ENCODE data around the gene DNASE1L1. TPM values are rescaled to one million over a fixed set of nuclear protein-coding genes. Genes with fewer than 3 reads are reported as not detected.

The DNASE1L1 gene
- total RNA-seq, 1 donor from 2014 or later, result 58.7 TPM

DNA sequence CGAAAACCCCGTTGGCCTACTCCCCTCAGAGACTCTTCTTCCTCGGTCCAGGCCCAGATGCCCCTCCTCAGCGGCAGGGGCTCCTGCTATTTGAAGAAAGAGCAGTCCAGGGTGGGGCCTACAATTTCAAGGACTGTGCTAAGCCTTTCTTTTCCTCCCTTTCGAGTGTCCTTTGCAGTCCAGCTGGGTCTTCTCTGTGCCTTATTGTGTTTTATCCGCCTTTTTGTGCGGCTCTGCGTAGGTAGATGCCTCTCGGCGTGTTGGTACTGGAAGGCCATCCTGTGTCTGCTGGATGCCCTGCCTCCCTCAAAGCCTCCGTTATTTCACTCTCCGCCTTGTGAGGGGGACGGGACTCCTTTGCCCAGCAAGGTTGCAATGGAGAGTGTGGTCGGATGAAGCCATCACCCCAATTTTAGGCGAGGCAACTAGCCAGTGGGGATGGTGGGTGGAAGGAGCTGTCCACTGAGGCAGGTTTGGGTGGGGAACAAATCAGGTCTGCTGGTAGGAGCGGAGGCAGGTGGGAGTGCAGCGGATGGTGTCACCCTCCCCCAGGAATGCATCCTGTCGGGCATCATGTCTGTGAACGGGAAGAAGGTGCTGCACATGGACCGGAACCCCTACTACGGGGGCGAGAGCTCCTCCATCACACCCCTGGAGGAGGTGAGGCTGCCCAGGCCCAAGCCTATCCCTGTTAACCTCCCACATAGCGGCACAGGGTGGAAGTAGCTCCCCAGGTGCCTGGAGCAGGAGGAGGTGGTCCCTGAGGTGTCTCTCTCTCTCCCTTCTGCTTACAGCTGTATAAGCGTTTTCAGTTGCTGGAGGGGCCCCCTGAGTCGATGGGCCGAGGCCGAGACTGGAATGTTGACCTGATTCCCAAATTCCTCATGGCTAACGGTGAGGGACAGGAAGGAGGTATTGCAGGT lies 29.2 kb upstream of the DNASE1L1 start:
- intact Hi-C loops (cut with micrococcal nuclease), result no loop called here
- DNase-seq (no peak), ATAC-seq (no peak)

DNA sequence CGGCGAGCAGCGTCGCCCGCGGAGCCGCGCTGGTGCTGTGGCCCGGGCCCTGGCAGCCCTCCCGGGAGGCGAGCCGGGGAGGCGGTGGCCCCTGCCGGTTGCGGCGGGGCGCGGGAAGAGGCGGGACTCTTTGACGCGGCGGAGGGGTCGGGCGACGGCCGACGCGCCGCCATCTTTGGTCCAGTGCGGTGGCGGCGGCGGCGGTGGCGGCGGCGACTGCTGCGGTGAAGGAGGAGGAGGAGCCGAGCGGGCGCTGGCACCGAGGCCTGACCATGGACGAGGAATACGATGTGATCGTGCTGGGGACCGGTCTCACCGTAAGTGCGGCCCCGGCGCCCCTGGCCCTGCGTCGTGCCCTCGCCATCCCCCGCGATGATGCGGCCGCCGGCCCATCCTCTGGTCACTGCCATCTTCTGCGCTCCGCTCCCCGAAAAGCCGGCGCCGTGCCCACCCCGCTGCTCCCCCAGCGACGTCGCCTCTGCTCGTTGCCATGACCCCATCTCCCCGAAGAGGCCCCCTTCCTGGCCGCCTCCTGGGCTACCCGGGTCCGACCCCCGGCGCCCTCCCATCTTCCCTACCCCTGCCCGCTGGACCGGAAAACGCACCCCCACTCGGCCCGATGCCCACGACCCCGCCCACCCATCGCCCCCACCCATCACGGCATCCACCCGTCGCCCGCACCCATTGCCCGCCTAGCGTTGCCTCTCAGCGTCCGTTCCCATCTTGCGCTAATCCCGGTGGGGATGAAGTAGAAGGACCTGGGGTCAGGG lies 28.1 kb upstream of the DNASE1L1 start, which contains the start of gene GDI1:
Gene GDI1, plus strand, starts transcription at position 172 of the 770 bp plus-strand sequence. Its CDS starts 101 bp downstream, at position 273.
- ATAC-seq (peak; percentile 69), DNase-seq (peak; percentile 76)
- intact Hi-C loops (cut with micrococcal nuclease), result no loop called here

DNA sequence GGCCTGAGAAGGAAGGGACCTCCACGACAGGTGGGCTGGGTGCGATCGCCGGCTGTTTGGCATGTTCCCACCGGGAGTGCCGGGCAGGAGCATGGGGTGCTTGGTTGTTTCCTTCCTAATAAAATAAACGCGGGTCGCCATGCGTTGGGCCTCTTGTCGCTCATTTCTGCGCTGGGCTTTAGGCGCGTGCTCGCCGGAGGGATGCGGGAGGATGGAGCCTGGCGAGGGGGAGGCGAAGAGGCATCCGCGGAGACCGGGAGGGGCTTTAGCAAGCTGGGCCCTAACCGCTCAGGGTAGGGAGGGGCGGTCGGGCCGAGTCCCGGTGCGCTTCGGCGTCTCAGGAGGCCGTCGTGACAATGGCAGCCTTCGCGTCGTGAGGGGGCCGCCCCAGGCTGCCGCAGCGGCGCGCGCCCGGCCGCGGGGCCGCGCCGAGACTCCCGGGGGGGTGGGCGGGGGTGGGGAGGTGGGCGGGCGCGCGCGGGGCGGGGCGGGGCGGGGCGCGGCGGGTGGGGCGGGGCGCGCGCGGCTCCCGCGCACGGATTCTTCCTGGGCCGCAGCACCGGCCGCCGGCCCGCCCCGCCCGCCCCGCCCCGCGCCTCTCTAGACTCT lies 27.4 kb upstream of the DNASE1L1 start:
- intact Hi-C loops (cut with micrococcal nuclease), result no loop called here
- DNase-seq, result peak; percentile 62

DNA sequence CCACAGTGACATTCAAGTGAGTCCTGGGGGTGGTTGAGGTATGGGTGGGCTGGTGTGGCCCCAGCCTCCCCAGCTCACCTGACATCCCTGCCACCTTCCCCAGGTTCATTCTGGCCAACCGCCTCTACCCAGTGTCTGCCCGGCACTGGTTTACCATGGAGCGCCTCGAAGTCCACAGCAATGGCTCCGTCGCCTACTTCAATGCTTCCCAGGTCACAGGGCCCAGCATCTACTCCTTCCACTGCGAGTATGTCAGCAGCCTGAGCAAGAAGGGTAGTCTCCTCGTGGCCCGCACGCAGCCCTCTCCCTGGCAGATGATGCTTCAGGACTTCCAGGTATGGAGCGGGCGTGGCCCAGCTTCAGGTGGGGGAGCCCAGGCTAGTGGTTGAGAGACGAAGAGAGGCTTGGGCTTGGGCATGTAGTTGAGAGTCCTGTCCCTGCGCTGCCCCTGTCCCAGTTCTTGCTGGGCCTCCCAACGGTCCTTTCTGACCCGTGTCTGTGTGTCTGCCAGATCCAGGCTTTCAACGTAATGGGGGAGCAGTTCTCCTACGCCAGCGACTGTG lies 26.2 kb upstream of the DNASE1L1 start:
- intact Hi-C loops (cut with micrococcal nuclease), result no loop called here
- ATAC-seq, result no peak

More for the DNA sequence above, 27.4 kb upstream of the DNASE1L1 start:
- peak; percentile 60 for ATAC-seq

DNA sequence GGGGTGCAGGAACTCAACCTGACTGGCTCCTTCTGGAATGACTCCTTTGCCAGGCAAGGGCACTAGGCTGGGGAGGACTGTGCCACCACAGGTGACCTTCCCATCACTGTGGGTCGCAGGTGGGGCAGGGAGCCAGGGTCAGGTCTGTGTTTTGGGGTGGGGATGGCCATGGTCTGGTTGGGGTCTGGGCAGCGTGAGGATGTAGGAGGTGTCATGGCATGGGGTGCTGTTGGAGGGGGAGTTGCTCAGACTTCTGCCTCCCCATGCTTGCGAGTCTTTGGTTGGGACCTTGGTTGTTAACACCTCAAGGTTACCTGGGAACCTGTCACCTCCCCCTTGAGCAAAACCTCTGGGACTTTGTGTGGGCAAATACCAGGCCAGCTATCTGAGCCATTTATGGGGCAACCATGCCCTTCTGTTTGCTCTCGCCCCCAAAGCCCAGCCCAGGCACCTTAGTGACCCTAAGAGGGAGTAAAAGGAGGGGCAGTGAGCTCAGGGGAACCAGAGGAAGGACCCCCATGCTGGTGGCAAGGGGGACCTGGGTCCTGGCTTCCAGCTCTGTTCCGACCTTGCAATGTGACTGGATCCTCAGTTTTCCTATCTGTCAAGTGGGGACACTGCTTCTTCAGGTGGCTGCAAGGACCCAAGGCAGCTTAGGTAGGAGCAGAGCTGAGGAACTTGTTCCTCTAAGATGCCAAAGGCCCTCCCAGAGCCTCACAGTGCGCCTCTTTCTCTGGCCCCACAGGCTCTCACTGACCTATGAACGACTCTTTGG lies 25.5 kb upstream of the DNASE1L1 start:
- no peak for DNase-seq
- no peak for ATAC-seq
- intact Hi-C loops (cut with micrococcal nuclease), result no loop called here

More for the DNA sequence above, 26.2 kb upstream of the DNASE1L1 start:
- no peak for DNase-seq

DNA sequence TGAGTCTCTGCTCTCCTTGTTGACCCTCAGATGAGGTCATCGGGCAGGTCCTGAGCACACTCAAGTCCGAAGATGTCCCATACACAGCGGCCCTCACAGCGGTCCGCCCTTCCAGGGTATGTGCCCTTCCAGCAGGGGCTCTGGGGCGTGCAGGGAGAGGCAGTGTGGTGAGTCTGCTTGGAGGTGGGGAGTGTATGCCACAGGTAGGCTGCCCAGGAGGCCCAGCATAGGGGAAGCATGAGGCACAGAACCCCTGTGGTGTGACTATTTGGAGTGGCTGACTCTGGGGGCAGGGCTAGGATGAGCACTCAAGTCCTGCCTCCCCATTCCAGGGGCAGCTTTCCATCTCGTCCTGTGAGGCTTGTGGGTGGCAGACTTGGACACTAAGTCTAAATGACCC lies 24.6 kb upstream of the DNASE1L1 start:
- intact Hi-C loops (cut with micrococcal nuclease), result no loop called here
- ATAC-seq (no peak), DNase-seq (no peak)

DNA sequence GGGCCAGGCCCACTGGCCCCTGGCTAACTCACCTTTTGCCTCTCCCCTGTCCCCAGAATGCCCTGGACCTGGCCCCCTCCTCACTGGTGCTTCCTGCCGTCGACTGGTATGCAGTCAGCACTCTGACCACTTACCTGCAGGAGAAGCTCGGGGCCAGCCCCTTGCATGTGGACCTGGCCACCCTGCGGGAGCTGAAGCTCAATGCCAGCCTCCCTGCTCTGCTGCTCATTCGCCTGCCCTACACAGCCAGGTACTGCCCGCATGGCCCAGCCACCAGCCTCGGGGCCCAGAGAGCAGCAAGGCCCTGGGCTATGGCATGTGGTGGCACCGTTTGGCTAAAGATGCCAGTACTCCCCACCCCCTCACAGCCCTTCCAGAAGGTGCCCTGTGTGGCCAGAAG lies 23.2 kb upstream of the DNASE1L1 start:
- DNase-seq (no peak), ATAC-seq (no peak)
- intact Hi-C loops (cut with micrococcal nuclease), result no loop called here

DNA sequence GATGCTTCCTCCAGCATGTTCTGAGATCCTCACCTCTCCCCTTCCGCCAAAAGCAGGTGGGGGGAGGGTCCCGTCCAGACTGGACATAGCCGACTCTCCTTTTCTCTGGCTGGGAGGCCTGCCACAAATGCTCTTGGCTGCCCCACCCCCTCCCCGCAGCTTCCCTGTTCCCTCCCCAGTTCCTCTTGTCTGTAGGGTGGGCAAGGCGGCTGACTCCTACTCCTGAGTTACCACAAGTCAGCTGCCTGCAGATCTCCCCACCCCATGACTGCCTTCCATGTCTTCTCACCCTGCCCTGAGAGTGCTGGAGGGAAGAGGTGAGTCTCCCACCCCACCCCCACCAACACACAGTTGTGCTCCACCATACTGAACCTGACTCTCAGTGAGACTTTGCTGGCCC lies 22.3 kb upstream of the DNASE1L1 start:
- peak; percentile 1 for ATAC-seq
- intact Hi-C loops (cut with micrococcal nuclease), result no loop called here
- peak; percentile 37 for DNase-seq

DNA sequence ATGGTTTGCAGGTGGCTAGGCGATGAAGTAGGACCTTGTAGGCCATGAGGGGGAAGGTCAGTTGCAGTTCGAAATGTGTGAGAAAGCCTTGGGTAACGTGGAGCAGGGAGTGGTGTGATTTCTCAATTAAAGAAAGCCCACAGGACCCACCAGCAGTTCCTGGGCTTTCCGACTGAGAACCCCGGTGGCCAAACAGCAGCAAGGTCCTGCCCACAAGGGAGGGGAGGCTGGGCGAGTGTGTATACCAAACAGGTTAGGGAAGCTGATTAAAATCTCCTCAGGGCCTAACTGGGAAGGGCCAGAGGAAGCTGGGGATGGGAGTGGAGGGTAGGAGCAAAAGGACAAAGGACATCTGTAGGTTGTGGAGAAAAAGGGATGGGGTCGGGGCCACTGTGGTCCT lies 21.9 kb upstream of the DNASE1L1 start:
- intact Hi-C loops (cut with micrococcal nuclease), result no loop called here
- ATAC-seq (no peak), DNase-seq (no peak)

DNA sequence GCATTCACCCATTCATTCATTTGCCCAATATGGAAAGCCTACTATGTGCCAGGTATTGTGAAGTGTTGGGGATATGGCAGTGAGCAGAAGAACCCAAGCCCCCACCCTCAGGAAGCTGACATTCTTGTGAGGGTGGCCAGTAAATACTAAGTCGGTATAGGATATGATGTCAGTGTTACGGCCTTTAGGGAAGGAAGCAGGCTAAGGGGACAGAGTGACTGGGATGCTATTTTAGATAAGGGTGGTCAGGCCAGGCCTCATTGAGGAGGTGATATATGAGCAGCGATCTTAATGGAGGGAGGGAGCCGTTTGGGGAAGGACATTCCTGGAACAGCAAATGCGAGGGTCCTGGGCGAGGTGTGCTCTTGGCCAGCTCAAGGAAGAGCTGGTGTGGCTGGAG lies 21.4 kb upstream of the DNASE1L1 start:
- ATAC-seq, result no peak
- intact Hi-C loops (cut with micrococcal nuclease), result no loop called here
- no peak for DNase-seq

DNA sequence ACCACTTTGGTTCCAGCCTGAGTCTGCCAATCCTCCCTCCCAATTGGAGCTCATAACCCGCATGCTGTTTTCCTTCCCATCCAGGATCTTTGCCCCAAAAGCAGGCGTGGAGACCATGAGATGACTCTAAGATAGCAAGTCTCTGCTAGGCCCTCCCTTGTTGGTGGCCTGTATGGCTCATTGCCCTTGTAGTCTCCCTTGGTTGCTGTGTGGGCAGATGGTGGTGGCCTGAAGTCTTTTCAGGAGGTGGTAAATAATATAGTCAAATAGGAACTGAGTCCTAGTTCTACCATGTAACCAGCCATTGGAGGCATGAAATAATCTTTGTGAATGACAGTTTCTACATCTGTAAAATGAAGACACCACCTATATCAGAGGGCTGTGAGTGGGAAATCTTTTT lies 20.7 kb upstream of the DNASE1L1 start:
- intact Hi-C loops (cut with micrococcal nuclease), result no loop called here

DNA sequence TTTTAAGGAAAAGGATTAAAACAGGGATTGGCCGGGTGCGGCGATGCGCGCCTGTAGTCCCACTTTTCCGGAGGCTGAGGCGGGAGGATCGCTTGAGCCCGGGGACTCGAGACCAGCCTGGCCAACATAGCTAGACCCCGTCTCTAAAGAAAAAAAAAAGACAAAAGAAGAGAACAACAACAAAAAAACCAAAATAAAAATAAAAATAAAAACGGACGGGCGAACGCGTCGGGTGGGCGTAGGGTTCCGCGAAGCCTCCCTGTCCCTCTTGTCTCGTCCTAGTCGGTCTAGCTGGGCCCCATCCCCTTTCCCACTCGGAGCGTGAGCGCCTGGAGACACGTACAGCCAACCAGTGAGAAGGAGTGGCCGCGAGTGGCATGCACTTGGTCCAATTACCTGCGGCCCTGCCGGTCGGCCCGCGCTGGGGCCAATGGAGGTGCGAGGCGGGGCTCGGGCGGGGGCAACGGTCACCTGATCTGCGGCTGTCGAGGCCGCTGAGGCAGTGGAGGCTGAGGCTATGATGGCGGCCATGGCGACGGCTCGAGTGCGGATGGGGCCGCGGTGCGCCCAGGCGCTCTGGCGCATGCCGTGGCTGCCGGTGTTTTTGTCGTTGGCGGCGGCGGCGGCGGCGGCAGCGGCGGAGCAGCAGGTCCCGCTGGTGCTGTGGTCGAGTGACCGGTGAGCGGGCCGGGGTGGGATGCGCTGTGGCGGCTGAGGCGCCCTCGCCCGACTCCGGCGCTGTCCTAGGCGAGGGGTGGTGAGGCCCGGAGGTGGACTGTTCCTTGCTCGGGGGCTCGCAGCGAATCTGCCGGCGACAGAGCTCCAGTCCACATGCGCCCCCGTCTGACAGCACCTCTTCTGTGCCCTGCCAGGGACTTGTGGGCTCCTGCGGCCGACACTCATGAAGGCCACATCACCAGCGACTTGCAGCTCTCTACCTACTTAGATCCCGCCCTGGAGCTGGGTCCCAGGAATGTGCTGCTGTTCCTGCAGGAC lies 19.4 kb upstream of the DNASE1L1 start, which contains the start of gene ATP6AP1:
Gene ATP6AP1, plus strand, starts transcription at position 502 of the 996 bp plus-strand sequence. Its CDS starts 16 bp downstream, at position 518.
- ATAC-seq (peak; percentile 99), DNase-seq (peak; percentile 95)
- intact Hi-C loops (cut with micrococcal nuclease), result no loop called here

More for the DNA sequence above, 20.7 kb upstream of the DNASE1L1 start:
- ATAC-seq (no peak), DNase-seq (no peak)

DNA sequence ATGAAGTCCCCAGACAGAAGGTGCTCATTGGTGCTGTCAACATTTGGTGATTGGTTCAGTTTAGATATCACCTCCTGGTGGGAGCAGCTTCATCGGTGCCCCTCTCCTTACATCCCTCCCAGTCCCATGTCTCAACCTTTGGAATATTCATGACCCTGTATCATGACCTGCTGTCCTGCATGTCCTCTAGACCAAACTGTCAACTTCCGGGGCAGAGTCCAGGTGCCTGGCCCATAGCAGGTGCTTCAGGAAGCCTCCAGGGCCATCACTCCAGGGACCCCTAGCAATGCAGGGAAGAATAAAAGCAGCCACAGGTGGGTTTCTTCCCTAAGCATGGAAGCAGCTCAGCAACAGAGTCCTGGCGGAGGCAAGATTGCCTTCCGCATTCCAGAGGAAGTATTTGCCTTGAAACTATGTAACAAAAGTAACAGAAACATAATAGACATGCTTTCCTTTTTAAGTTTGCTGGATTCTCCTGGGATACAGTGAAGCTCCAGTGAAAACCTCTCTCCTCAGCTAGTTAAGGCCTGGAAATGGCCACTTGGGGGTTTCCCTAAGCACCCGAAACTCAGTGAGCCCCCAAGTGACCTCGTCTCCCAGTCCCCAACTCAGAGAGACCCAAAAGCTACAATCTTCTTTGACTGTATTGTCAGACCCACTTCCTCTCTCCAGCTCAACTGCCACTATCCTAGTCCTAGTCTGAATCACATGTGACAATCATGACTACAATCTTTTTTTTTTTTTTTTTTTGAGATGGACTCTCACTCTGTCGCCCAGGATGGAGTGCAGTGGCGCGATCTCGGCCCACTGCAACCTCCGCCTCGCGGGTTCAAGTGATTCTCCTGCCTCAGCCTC lies 18.1 kb upstream of the DNASE1L1 start:
- no peak for DNase-seq
- no peak for ATAC-seq
- intact Hi-C loops (cut with micrococcal nuclease), result no loop called here

DNA sequence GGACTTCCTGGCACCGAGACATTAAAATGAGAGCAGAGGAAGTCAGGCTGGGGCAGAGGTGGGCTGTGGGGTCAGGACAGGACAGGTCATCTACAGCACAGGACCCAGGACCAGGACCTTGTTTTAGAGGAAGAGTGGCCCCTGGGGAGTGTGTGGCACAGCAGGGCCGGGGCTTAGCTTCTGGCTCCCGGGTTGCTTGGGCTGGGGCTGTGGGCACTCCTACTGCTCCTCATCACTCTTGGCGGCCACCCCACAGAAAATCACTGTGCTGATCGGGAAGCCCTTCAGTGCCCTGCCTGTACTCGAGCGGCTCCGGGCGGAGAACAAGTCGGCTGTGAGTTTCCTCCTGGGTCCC lies 11.3 kb upstream of the DNASE1L1 start:
- DNase-seq, result no peak
- peak; percentile 56 for ATAC-seq
- intact Hi-C loops (cut with micrococcal nuclease), result no loop called here

DNA sequence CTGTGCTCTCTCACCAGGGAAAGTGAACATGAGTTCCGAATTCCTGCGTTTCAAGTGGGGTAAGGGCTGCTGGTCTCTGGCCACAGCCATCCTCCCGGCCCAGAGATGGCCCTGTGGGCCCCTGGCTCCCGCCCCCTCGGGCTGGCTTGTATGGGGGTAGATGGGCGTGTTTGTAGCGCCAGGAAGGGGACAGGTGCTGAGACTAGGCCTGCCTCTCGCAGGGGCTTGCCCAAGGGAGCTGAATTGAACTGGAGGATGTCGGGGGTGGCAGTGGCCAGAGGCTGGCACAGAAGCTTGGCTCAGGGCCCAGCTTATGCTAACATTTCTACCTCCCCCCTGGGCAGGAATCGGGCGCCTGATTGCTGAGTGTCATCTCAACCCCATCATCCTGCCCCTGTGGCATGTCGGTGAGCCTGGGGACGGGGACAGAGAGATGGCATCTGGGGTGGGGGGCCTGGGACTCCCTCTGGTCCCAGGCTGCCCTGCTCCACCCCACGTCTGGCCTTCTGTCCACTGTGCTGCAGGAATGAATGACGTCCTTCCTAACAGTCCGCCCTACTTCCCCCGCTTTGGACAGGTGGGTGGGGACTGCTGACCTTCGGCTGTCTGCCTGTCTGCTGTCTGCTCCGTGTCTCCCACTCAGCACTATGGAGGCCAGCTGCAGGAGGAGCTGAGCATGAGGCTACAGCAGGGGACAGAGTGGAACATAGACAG lies 10.8 kb upstream of the DNASE1L1 start:
- peak; percentile 96 for ATAC-seq
- intact Hi-C loops (cut with micrococcal nuclease), result no loop called here

DNA sequence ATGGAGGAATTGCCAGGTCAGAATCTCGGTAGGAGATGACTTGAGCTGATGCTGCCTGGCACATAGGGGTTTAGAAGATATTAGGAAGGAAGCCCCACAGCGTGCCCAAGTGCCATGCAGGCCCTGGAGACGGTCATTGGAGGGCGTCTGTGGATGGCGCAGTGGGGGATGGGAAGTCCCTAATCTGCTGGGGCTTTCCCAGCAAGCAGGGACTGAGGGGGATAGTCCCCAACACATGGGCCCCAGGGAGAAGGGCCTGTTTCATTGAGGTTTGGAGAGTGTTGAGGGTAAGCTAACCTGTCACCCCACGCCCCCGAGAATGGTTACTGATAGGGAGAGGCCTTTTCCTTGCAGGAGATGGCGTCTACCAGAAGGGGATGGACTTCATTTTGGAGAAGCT lies 10.1 kb upstream of the DNASE1L1 start:
- intact Hi-C loops (cut with micrococcal nuclease), result no loop called here
- no peak for DNase-seq
- ATAC-seq, result no peak

More for the DNA sequence above, 10.8 kb upstream of the DNASE1L1 start:
- peak; percentile 65 for DNase-seq

Measured in left ventricle myocardium superior (tissue), 1 donor.